MM.1S (cell line): ENCODE measurements around the gene LRRC8A.

Experiments used
- EZH2 ChIP-seq: fragments of 300-600 bp; sonication (generic); optimal IDR thresholded peaks from 2 replicates; pipeline ENCODE3; 2017; ENCODE audit warnings: low read depth, mild to moderate bottlenecking, antibody characterized with exemption, low read length, mixed read lengths
- TF ChIP-seq, protein P1 (sequence below): fragments of 300-600 bp; sonication (generic); IDR thresholded peaks from 2 replicates; pipeline ENCODE4 v1.5.1; 2016; ENCODE audit warnings: antibody characterized with exemption, low read length, mixed read lengths

GRCh38 chr9:128902351-128903078, 20.6 kb downstream of the LRRC8A start:
- TF ChIP-seq, protein P1, sequence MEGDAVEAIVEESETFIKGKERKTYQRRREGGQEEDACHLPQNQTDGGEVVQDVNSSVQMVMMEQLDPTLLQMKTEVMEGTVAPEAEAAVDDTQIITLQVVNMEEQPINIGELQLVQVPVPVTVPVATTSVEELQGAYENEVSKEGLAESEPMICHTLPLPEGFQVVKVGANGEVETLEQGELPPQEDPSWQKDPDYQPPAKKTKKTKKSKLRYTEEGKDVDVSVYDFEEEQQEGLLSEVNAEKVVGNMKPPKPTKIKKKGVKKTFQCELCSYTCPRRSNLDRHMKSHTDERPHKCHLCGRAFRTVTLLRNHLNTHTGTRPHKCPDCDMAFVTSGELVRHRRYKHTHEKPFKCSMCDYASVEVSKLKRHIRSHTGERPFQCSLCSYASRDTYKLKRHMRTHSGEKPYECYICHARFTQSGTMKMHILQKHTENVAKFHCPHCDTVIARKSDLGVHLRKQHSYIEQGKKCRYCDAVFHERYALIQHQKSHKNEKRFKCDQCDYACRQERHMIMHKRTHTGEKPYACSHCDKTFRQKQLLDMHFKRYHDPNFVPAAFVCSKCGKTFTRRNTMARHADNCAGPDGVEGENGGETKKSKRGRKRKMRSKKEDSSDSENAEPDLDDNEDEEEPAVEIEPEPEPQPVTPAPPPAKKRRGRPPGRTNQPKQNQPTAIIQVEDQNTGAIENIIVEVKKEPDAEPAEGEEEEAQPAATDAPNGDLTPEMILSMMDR = no peak
- TF ChIP-seq EZH2 = no peak
